BLaER1 treated with 17β-estradiol and CSF1 and Interleukin-3, amounts not matched to agents 10 nM and 100 nM (cell line): Measurements from ENCODE around the gene CDK17.
A peak's percentile ranks its signal among the peaks of the same experiment; 100 is the strongest.
"Not testable (repeated sequence)": the region's sequence is repeated elsewhere in the genome, so short reads cannot be mapped to it uniquely, and the experiment has no call there.

Source experiments
- H3K27ac ChIP-seq, 11 experiments: shearing (Covaris generic); formaldehyde crosslinking; 2 replicates each; pipeline ENCODE4 v1.8.1; 2022
- H3K27me3 ChIP-seq, 11 experiments: shearing (Covaris generic); formaldehyde crosslinking; 2 replicates each; pipeline ENCODE4 v1.8.1; 2022
- H3K36me3 ChIP-seq, 11 experiments: shearing (Covaris generic); formaldehyde crosslinking; 2 replicates each; pipeline ENCODE4 v1.8.1; 2022
- H3K4me1 ChIP-seq, 10 experiments: shearing (Covaris generic); formaldehyde crosslinking; 2 replicates each; pipeline ENCODE4 v1.8.1; 2022
- H3K4me2 ChIP-seq, 11 experiments: shearing (Covaris generic); formaldehyde crosslinking; 2 replicates each; pipeline ENCODE4 v1.8.1; 2022
- H3K4me3 ChIP-seq, 10 experiments: shearing (Covaris generic); formaldehyde crosslinking; 2 replicates each; pipeline ENCODE4 v1.8.1; 2022
- H3K9ac ChIP-seq, 11 experiments: shearing (Covaris generic); formaldehyde crosslinking; 2 replicates each; pipeline ENCODE4 v1.8.1; 2022
- H3K9me3 ChIP-seq, 11 experiments: shearing (Covaris generic); formaldehyde crosslinking; replicated peaks in 1 of 11; 2 replicates each; pipeline ENCODE4 v1.8.1; 2022
- H4K20me1 ChIP-seq, 11 experiments: shearing (Covaris generic); formaldehyde crosslinking; 2 replicates each; pipeline ENCODE4 v1.8.1; 2022
- Cebpa-rat ChIP-seq, 11 experiments: shearing (Covaris generic); IDR thresholded peaks; 2 replicates each; pipeline ENCODE4 v1.8.1; 2022

The CDK17 gene

GRCh38 chr12:96421014-96421413 is 20.8 kb upstream of the CDK17 start:
- Histone ChIP-seq H3K4me1 (peaks cover 0 to 12% (median 0%) of the 10 kb centered on the region in 10 experiments; a peak in 8 of 20 replicates), H3K9me3 (no peaks in the 10 kb centered on the region), H3K9ac (no peak overlapping the region), H3K27ac (no peak overlapping the region), H3K36me3 (no peaks in the 10 kb centered on the region), H4K20me1 (no peaks in the 10 kb centered on the region), H3K4me3 (no peak overlapping the region), H3K4me2 (no peak overlapping the region), H3K27me3 (no peaks in the 10 kb centered on the region)
- no peak for TF ChIP-seq Cebpa-rat (IDR thresholded peaks at IDR 0.05)

DNA sequence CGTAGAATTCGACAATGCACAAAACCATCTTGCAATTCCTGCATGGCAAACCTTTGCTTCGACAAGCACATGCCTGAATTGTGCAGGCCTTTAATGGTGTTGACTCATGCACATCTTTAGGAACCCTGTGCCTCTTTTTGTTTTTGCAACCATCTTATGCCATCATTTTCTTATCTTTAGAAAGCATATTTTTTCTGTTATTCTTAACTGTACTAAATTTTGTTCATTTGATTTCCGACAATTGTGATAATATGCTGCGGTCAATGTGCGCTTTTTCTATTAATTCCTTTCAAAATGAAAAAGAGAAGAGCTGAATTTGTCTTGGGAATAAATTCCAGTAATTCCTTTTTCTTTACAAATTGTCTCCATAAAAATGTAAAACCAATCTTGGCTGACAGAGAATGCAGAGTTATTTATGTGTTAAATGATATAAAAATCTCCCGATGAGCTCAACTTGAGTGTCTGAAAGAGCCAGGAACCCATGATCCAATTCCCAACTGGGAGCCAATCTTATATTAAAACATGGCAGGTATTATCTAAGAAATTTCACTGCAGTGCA is 20.1 kb upstream of the CDK17 start:
- no peak overlapping the region for H3K4me3 ChIP-seq
- H3K9me3 ChIP-seq = no peaks in the 10 kb centered on the region
- no peak overlapping the region for H3K9ac ChIP-seq
- H3K4me2 ChIP-seq = no peak overlapping the region
- H3K27me3 ChIP-seq = no peaks in the 10 kb centered on the region
- no peaks in the 10 kb centered on the region for H3K36me3 ChIP-seq
- no peak overlapping the region for H3K27ac ChIP-seq
- TF ChIP-seq Cebpa-rat (IDR thresholded peaks at IDR 0.05) = no peak
- H3K4me1 ChIP-seq = peaks cover 0 to 6% (median 0%) of the 10 kb centered on the region in 10 experiments; a peak in 6 of 20 replicates
- no peaks in the 10 kb centered on the region for H4K20me1 ChIP-seq

- Histone ChIP-seq H3K27me3 (no peaks in the 10 kb centered on the region), H3K4me2 (no peak overlapping the region), H3K4me1 (no peaks in the 10 kb centered on the region), H3K27ac (no peak overlapping the region), H3K36me3 (no peaks in the 10 kb centered on the region), H3K9me3 (no peaks in the 10 kb centered on the region), H3K4me3 (no peak overlapping the region), H4K20me1 (no peaks in the 10 kb centered on the region), H3K9ac (no peak overlapping the region)
- TF ChIP-seq Cebpa-rat (IDR thresholded peaks at IDR 0.05) = no peak
These were observed 19.5 kb upstream of the CDK17 start for GRCh38 chr12:96419576-96420276.

- not testable (repeated sequence) for H3K27ac ChIP-seq, H3K9me3 ChIP-seq, H3K27me3 ChIP-seq, H3K36me3 ChIP-seq, H3K4me2 ChIP-seq, H3K4me1 ChIP-seq, H3K9ac ChIP-seq, H3K4me3 ChIP-seq, H4K20me1 ChIP-seq
These were observed 17.4 kb upstream of the CDK17 start for GRCh38 chr12:96417688-96418087.

DNA sequence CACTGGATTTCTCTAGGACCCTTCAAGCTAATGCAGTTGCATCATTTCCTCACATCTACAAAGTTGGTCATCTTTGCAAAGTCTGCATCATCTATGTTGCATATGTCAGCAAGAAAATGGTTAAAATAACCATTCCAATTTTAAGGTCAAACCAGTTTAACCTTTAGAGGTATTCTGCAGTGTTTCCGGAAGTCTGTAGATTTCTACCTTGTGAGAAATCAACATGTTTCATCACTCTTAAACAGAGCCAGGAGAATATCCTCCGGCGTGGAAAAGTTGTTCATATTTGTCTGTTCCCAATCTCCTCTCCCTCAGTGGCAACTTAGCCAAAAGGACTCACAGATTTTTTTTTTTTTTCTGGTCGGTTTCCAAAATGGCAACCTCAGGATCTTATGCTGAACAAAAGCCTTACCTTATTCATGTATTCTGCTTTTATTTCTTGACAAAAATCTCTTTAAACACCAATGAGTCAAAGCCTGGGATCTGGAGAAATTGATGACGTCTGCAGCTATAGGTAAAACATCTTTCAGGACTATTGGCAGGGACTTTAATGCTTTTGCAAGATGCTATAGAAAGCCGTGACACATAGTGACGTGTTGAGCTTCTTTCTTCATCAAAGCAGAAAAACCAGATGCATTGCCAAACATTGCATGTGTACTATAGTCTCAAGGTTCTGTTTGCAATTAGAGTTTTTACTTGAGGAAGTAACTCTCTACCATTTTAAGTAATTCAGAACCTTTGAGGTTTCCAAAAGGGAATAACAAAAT is 16.0 kb upstream of the CDK17 start:
- H3K9me3 ChIP-seq = no peaks in the 10 kb centered on the region
- no peak overlapping the region for H3K27ac ChIP-seq
- H3K36me3 ChIP-seq = no peaks in the 10 kb centered on the region
- H3K4me3 ChIP-seq = no peak overlapping the region
- H3K9ac ChIP-seq = no peak overlapping the region
- no peaks in the 10 kb centered on the region for H3K4me1 ChIP-seq
- H3K27me3 ChIP-seq = no peaks in the 10 kb centered on the region
- H3K4me2 ChIP-seq = no peak overlapping the region
- no peaks in the 10 kb centered on the region for H4K20me1 ChIP-seq
- TF ChIP-seq Cebpa-rat (IDR thresholded peaks at IDR 0.05) = no peak

DNA sequence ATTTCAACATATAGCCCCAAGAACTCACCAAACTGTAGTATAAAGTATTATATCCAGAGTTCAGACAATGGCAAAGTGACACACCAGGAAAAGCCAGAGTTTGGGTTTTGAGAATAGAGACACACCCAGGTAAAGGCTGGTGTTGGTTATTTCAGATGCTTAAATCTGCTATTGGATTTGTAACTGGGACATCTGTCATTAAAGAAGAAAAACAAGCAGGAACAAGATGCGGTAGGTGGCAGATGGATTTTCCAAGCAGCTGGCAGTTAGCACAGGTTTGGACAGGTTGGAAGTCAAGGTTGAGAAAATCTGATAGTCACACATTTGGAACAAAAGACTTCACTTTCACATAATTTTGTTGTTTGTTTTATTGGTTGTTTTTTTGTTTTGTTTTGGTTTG is 14.4 kb upstream of the CDK17 start:
- no peak for TF ChIP-seq Cebpa-rat (IDR thresholded peaks at IDR 0.05)
- Histone ChIP-seq H3K27me3 (no peaks in the 10 kb centered on the region), H3K27ac (no peak overlapping the region), H3K4me3 (no peak overlapping the region), H3K9me3 (no peaks in the 10 kb centered on the region), H3K4me1 (peaks cover 0 to 7% (median 4%) of the 10 kb centered on the region in 10 experiments; a peak in 11 of 20 replicates), H3K4me2 (no peak overlapping the region), H3K9ac (no peak overlapping the region), H4K20me1 (no peaks in the 10 kb centered on the region), H3K36me3 (no peaks in the 10 kb centered on the region)

DNA sequence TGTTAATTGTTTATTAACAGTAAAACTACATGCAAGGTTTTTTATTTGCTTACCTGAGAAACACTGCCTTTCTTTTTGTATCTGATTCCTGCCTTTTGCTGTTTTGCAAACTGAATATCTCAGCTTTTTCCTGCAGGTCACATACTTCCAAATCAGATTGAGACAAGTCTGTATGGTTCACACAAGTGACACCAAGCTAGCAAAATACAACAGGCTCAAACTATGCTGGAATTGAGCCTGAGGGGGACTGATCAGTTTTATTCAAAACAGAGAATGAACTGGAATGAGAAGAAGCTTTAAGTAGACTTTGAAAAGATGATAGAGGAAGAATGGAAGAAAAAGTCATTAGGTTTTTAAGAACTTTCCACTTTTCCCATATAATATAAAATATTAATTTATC is 12.2 kb upstream of the CDK17 start:
- H3K9ac ChIP-seq = no peak overlapping the region
- H3K4me2 ChIP-seq = no peak overlapping the region
- no peak for TF ChIP-seq Cebpa-rat (IDR thresholded peaks at IDR 0.05)
- no peaks in the 10 kb centered on the region for H3K9me3 ChIP-seq
- H3K4me1 ChIP-seq = peaks cover 11 to 29% (median 26%) of the 10 kb centered on the region in 10 experiments
- no peak overlapping the region for H3K4me3 ChIP-seq
- H4K20me1 ChIP-seq = no peaks in the 10 kb centered on the region
- H3K27me3 ChIP-seq = no peaks in the 10 kb centered on the region
- H3K36me3 ChIP-seq = no peaks in the 10 kb centered on the region
- no peak overlapping the region for H3K27ac ChIP-seq

DNA sequence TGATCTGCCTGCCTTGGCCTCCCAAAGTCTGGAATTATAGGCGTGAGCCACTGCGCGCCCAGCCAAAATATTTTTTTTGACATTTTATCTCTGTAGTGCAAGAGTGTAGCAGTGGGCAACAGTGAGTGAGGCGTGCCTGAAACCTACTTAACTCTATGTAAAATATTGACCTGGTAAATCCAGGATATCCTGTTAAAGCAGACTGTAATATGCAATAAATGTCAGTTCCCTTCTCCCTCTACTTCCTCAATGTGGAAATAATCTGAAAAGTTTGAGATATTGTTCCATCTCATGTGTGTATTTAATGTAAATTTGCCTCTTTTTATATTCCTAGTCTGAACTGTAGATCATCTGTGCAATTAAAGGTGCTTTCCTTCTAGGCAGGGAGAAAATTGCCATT is 9.5 kb upstream of the CDK17 start:
- no peaks in the 10 kb centered on the region for H3K27me3 ChIP-seq
- H3K4me2 ChIP-seq = peak overlapping the region in 6 of 11 experiments; percentile 22 to 81 (median 48); a peak in 11 of 22 replicates
- no peaks in the 10 kb centered on the region for H3K9me3 ChIP-seq
- H3K4me3 ChIP-seq = no peak overlapping the region
- peak overlapping the region in 5 of 11 experiments; percentile 9 to 77 (median 45); a peak in 8 of 22 replicates for H3K27ac ChIP-seq
- H3K4me1 ChIP-seq = peaks cover 22 to 53% (median 34%) of the 10 kb centered on the region in 10 experiments
- H3K9ac ChIP-seq = no peak overlapping the region
- no peaks in the 10 kb centered on the region for H3K36me3 ChIP-seq
- TF ChIP-seq Cebpa-rat (IDR thresholded peaks at IDR 0.05) = no peak
- H4K20me1 ChIP-seq = no peaks in the 10 kb centered on the region

DNA sequence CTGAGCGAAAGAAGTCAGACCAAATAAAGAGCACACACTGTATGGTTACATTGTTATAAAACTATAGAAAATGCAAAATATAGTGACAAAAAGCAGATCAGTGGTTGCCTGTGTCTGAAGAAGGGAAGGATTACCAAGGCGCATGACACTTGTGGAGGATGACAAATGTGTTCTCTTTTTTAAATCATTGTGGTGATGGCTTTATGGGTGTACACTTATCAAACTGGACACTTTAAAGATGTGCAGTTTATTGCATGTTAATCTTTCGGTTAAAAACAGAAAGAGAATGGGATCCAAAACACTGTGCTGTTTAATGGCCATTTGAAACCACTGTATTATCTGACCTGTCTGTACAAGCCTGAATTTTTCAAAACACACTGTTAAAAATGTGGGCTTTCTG is 8.8 kb upstream of the CDK17 start:
- no peak overlapping the region for H3K9ac ChIP-seq
- peak overlapping the region in 4 of 11 experiments; percentile 41 to 77 (median 60); a peak in 6 of 22 replicates for H3K27ac ChIP-seq
- H3K4me2 ChIP-seq = peak overlapping the region in 4 of 11 experiments; percentile 44 to 81 (median 74); a peak in 6 of 22 replicates
- no peaks in the 10 kb centered on the region for H4K20me1 ChIP-seq
- no peak overlapping the region for H3K4me3 ChIP-seq
- TF ChIP-seq Cebpa-rat (IDR thresholded peaks at IDR 0.05) = no peak
- no peaks in the 10 kb centered on the region for H3K9me3 ChIP-seq
- no peaks in the 10 kb centered on the region for H3K27me3 ChIP-seq
- peaks cover 22 to 57% (median 34%) of the 10 kb centered on the region in 10 experiments for H3K4me1 ChIP-seq
- no peaks in the 10 kb centered on the region for H3K36me3 ChIP-seq
